Measurements from ENCODE around the gene GALNT9. TPM values are rescaled to one million over a fixed set of nuclear protein-coding genes. Genes with fewer than 3 reads are reported as not detected.

GALNT9 gene
- total and polyA plus RNA-seq, 2 donors (not counting 1 experiment from before 2014, with no cell fraction given): 0.71 to 2.4 TPM

GRCh38 chr12:132275631-132276030 lies 53.8 kb downstream of the GALNT9 start:
- Histone ChIP-seq H3K27ac (ENCODE audit: low read length in 2 of 2) (no peak overlapping the region), H3K4me1 (ENCODE audit: control insufficient read depth in 2 of 2, insufficient read depth in 2 of 2, low read length in 2 of 2) (no peaks in the 10 kb centered on the region), H3K36me3 (replicated peaks in 1 of 2; ENCODE audit: control extremely low read depth in 1 of 2, control insufficient read depth in 1 of 2, extremely low read depth in 1 of 2, insufficient read depth in 2 of 2, low read length in 1 of 2) (no peaks in the 10 kb centered on the region), H3K4me3 (ENCODE audit: control extremely low read depth in 1 of 5, extremely low read depth in 1 of 5, insufficient read depth in 1 of 5, low read depth in 2 of 5, low read length in 4 of 5) (no peak overlapping the region), H3K27me3 (replicated peaks in 1 of 4; ENCODE audit: control extremely low read depth in 1 of 4, control insufficient read depth in 3 of 4, insufficient read depth in 4 of 4, low read length in 3 of 4) (peaks cover 0 to 44% (median 4%) of the 10 kb centered on the region in 4 experiments), H3K9ac (ENCODE audit: low read length) (no peak overlapping the region), H3K9me3 (ENCODE audit: control extremely low read depth in 1 of 3, control insufficient read depth in 2 of 3, insufficient read depth in 1 of 3, low read length in 2 of 3) (peaks cover 0 to 22% (median 0%) of the 10 kb centered on the region in 3 donors), H3K79me2 (ENCODE audit: control insufficient read depth, insufficient read depth, low read length) (no peaks in the 10 kb centered on the region), H2AFZ (ENCODE audit: insufficient read depth, low read depth, low read length, poor library complexity, severe bottlenecking) (no peak overlapping the region), H4K20me1 (ENCODE audit: control insufficient read depth, insufficient read depth, low read length, poor library complexity, severe bottlenecking) (no peaks in the 10 kb centered on the region), H3K4me2 (replicated peaks; ENCODE audit: low read depth, low read length, poor library complexity, severe bottlenecking) (no peak overlapping the region)
- ChIA-PET CTCF (no interaction called here), POLR2A (no interaction called here)
- Mint-ChIP-seq H3K9me3 (ENCODE audit: insufficient read depth) (no peaks in the 10 kb centered on the region), H3K4me1 (no peaks in the 10 kb centered on the region), H3K4me3 (no peak overlapping the region), H3K27ac (no peak overlapping the region), H3K27me3 (peaks cover 23% of the 10 kb centered on the region)
- no peak for DNase-seq
- no peak for TF ChIP-seq CTCF (IDR thresholded peaks at IDR 0.05)
- TF ChIP-seq EZH2 (IDR thresholded peaks at IDR 0.05; ENCODE audit: borderline replicate concordance, insufficient read depth, low read depth, low read length, poor library complexity, severe bottlenecking): no peak
- intact Hi-C loops (cut with micrococcal nuclease): no loop called here
- ATAC-seq (ENCODE audit: low read depth): no peak
- WGBS (ENCODE audit: insufficient coverage): 92% methylated on average over 18 of the region's 18 CpGs

- Histone ChIP-seq H3K27ac (ENCODE audit: low read length in 2 of 2) (no peak overlapping the region), H3K4me1 (ENCODE audit: control insufficient read depth in 2 of 2, insufficient read depth in 2 of 2, low read length in 2 of 2) (no peaks in the 10 kb centered on the region), H3K9ac (ENCODE audit: low read length) (no peak overlapping the region), H3K79me2 (ENCODE audit: control insufficient read depth, insufficient read depth, low read length) (no peaks in the 10 kb centered on the region), H3K36me3 (replicated peaks in 1 of 2; ENCODE audit: control extremely low read depth in 1 of 2, control insufficient read depth in 1 of 2, extremely low read depth in 1 of 2, insufficient read depth in 2 of 2, low read length in 1 of 2) (no peaks in the 10 kb centered on the region), H4K20me1 (ENCODE audit: control insufficient read depth, insufficient read depth, low read length, poor library complexity, severe bottlenecking) (no peaks in the 10 kb centered on the region), H3K27me3 (replicated peaks in 1 of 4; ENCODE audit: control extremely low read depth in 1 of 4, control insufficient read depth in 3 of 4, insufficient read depth in 4 of 4, low read length in 3 of 4) (peaks cover 0 to 39% (median 3%) of the 10 kb centered on the region in 4 experiments), H3K9me3 (ENCODE audit: control extremely low read depth in 1 of 3, control insufficient read depth in 2 of 3, insufficient read depth in 1 of 3, low read length in 2 of 3) (peaks cover 0 to 19% (median 0%) of the 10 kb centered on the region in 3 donors), H3K4me3 (ENCODE audit: control extremely low read depth in 1 of 5, extremely low read depth in 1 of 5, insufficient read depth in 1 of 5, low read depth in 2 of 5, low read length in 4 of 5) (no peak overlapping the region), H3K4me2 (replicated peaks; ENCODE audit: low read depth, low read length, poor library complexity, severe bottlenecking) (no peak overlapping the region), H2AFZ (ENCODE audit: insufficient read depth, low read depth, low read length, poor library complexity, severe bottlenecking) (no peak overlapping the region)
- H3K27me3 Mint-ChIP-seq: peaks cover 23% of the 10 kb centered on the region
- H3K4me3 Mint-ChIP-seq: no peak overlapping the region
- no peak for DNase-seq
- intact Hi-C loops (cut with micrococcal nuclease): no loop called here
- ATAC-seq (ENCODE audit: low read depth): no peak
- H3K27ac Mint-ChIP-seq: no peak overlapping the region
- CTCF ChIA-PET: no interaction called here
- no peaks in the 10 kb centered on the region for H3K9me3 Mint-ChIP-seq (ENCODE audit: insufficient read depth)
- 44% methylated on average over 6 of the region's 13 CpGs for WGBS (ENCODE audit: insufficient coverage)
- TF ChIP-seq EZH2 (IDR thresholded peaks at IDR 0.05; ENCODE audit: borderline replicate concordance, insufficient read depth, low read depth, low read length, poor library complexity, severe bottlenecking) (no peak), CTCF (IDR thresholded peaks at IDR 0.05) (no peak)
- H3K4me1 Mint-ChIP-seq: no peaks in the 10 kb centered on the region
- POLR2A ChIA-PET: no interaction called here
Measured at GRCh38 chr12:132275110-132275531, 54.3 kb downstream of the GALNT9 start.

Measured in B cell (primary cell).